GM12891 (cell line): ENCODE measurements around the gene MT1B.

Source experiments
- DNase-seq: peaks from one replicate; pipeline ENCODE4 v3.0.0; 2011; ENCODE audit warnings: low spot score; ENCODE audit not compliant: insufficient read length
- FAIRE-seq: peaks from 2 replicates; lab custom pipeline; 2011; peaks lifted over from hg19 to GRCh38; lab: Jason Lieb, UNC
- PAX5 ChIP-seq: IDR thresholded peaks from 2 replicates; pipeline ENCODE4 v1.6.1; 2011; ENCODE audit warnings: low read length, moderate library complexity, mild to moderate bottlenecking; ENCODE audit not compliant: insufficient read depth, severe bottlenecking
- POLR2AphosphoS5 ChIP-seq: IDR thresholded peaks from 2 replicates; pipeline ENCODE4 v1.6.1; 2011; ENCODE audit warnings: low read depth, low read length, control low read depth
- POU2F2 ChIP-seq: IDR thresholded peaks from 2 replicates; pipeline ENCODE4 v1.6.1; 2011; ENCODE audit warnings: low read depth, mild to moderate bottlenecking, control low read depth, low read length, moderate library complexity
- SPI1 ChIP-seq: IDR thresholded peaks from 2 replicates; pipeline ENCODE4 v1.6.1; 2011; ENCODE audit warnings: low read depth, low read length, control low read depth
- TAF1 ChIP-seq: IDR thresholded peaks from 2 replicates; pipeline ENCODE4 v1.6.1; 2011; ENCODE audit warnings: low read depth, low read length, control low read depth

The MT1B gene

DNA sequence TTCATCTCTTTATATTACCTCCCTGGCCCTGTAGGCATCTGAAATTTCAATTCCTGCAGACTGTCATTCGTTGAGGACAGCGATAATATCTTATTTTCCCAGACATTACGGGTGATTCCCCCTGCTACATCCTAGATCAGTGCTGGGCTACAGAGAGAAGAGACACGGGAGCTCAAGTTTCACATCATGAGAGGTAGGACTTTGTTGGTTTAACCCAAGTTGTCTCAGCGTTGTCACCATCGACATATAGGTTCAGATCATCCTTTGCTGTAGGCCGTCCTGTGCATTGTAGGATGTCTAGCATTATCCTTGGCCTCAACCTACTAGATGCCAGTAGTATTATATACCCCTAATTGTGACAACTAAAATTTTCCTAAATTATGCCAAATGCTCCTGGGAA, 49.8 kb downstream of the MT1B start:
- DNase-seq (no peak), FAIRE-seq (no peak)
- TF ChIP-seq TAF1 (no peak), POLR2AphosphoS5 (no peak), POU2F2 (no peak), PAX5 (no peak), SPI1 (no peak)
